Neural cell (in vitro differentiated cells): ENCODE results near the gene C5orf47.
"Not testable (repeated sequence)": the region's sequence is repeated elsewhere in the genome, so short reads cannot be mapped to it uniquely, and the experiment has no call there.

Source experiments
- CTCF ChIP-seq: fragments of 450-650 bp; IDR thresholded peaks from 2 replicates; pipeline ENCODE4 v1.5.1; 2014; ENCODE audit warnings: antibody characterized with exemption, mild to moderate bottlenecking, moderate library complexity; ENCODE audit not compliant: poor library complexity, severe bottlenecking
- EP300 ChIP-seq: fragments of 450-650 bp; conservative IDR thresholded peaks from 2 replicates; pipeline ENCODE4 v1.6.1; 2014; ENCODE audit warnings: antibody characterized with exemption, mild to moderate bottlenecking, moderate library complexity; ENCODE audit not compliant: poor library complexity, severe bottlenecking
- EZH2 ChIP-seq: fragments of 200-600, 300-800 bp; shearing (Covaris generic), sonication (generic); IDR thresholded peaks from 2 replicates; pipeline ENCODE4 v1.6.1; 2014; ENCODE audit warnings: antibody characterized with exemption, low read length, borderline replicate concordance, mild to moderate bottlenecking; ENCODE audit not compliant: insufficient read depth, poor library complexity, severe bottlenecking
- POLR2AphosphoS5 ChIP-seq: IDR thresholded peaks from 2 replicates; pipeline ENCODE4 v1.6.1; 2012
- RAD21 ChIP-seq: fragments of 450-650 bp; conservative IDR thresholded peaks from 2 replicates; pipeline ENCODE4 v1.6.1; 2014; ENCODE audit warnings: antibody characterized with exemption, mild to moderate bottlenecking, moderate library complexity
- SMC3 ChIP-seq: fragments of 450-650 bp; conservative IDR thresholded peaks from 2 replicates; pipeline ENCODE4 v1.6.1; 2014; ENCODE audit warnings: antibody characterized with exemption, mild to moderate bottlenecking, moderate library complexity; ENCODE audit not compliant: poor library complexity

DNA sequence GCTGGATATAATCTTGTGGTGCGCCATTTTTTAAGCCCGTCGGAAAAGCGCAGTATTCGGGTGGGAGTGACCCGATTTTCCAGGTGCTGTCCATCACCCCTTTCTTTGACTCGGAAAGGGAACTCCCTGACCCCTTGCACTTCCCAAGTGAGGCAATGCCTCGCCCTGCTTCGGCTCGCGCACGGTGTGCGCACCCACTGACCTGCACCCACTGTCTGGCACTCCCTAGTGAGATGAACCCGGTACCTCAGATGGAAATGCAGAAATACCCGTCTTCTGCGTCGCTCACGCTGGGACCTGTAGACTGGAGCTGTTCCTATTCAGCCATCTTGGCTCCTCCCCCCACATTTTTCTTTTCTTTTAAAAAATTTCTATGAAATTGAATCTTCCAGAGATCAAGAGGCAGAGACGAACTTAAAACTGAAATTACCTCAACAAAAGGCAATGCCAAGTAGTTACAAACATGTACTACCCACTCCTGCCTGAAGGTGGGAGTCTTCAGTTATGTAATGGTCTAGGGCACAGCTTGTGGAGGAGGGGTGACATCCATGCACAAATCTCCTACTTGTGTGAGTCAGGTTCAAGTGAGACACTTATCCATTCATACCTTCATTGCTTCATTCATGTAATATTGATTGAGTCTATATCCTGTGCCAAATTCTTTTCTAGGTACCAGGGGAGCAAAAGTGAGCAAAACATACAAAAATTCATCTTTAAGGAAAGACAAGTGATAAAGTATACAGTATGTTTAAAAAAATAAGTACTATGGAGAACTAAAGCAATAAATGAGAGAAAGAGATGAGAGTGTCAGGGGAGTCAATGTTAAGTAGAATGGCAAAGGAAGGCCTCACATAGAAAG lies 31.3 kb downstream of the C5orf47 start:
- TF ChIP-seq CTCF, result peak; percentile 18
- not testable (repeated sequence) for TF ChIP-seq POLR2AphosphoS5, EZH2, RAD21, EP300, SMC3
